ENCODE data around the gene DISC1. TPM values are rescaled to one million over a fixed set of nuclear protein-coding genes. Genes with fewer than 3 reads are reported as not detected.

The DISC1 gene
- polyA plus RNA-seq, 3 donors: 5.5 to 14.7 (median 5.8) TPM

GRCh38 chr1:231686384-231686783, 59.8 kb downstream of the DISC1 start:
- H3K4me1 ChIP-seq (ENCODE audit: control insufficient read depth in 1 of 2, insufficient read depth in 2 of 2, low read length in 2 of 2): peaks cover 10 to 12% of the 10 kb centered on the region in 2 donors
- WGBS (ENCODE audit: insufficient coverage): 98% methylated on average over 4 of the region's 4 CpGs
- peaks cover 19 to 34% of the 10 kb centered on the region in 2 donors for H3K36me3 Mint-ChIP-seq
- no peaks in the 10 kb centered on the region for H3K27me3 ChIP-seq (ENCODE audit: control insufficient read depth in 2 of 2, insufficient read depth in 2 of 2, low read length in 2 of 2)
- peaks cover 74% of the 10 kb centered on the region for H4K20me1 ChIP-seq (ENCODE audit: insufficient read depth, low read length)
- no peak overlapping the region for H3K27ac ChIP-seq (ENCODE audit: low read depth in 1 of 2, low read length in 2 of 2)
- no peak overlapping the region for H3K9ac ChIP-seq (ENCODE audit: insufficient read depth, low read length, poor library complexity, severe bottlenecking)
- peaks cover 10 to 25% (median 22%) of the 10 kb centered on the region in 7 donors for H3K9me3 Mint-ChIP-seq
- H3K4me2 ChIP-seq (replicated peaks; ENCODE audit: extremely low read depth, low read length, poor library complexity, severe bottlenecking): no peak overlapping the region
- H3K4me1 Mint-ChIP-seq: peaks cover 25% of the 10 kb centered on the region
- no peak for DNase-seq
- TF ChIP-seq CTCF (IDR thresholded peaks at IDR 0.05): no peak
- H3K79me2 ChIP-seq (ENCODE audit: insufficient read depth, low read length): peaks cover 54% of the 10 kb centered on the region
- H3K4me3 ChIP-seq (replicated peaks in 1 of 3; ENCODE audit: low read depth in 2 of 3, low read length in 3 of 3): no peak overlapping the region
- peaks cover 11 to 23% of the 10 kb centered on the region in 2 donors for H3K9me3 ChIP-seq (replicated peaks in 1 of 2; ENCODE audit: control insufficient read depth in 1 of 2, insufficient read depth in 1 of 2, low read length in 2 of 2)
- H3K4me3 Mint-ChIP-seq: no peak overlapping the region
- H3K27ac Mint-ChIP-seq: no peak overlapping the region
- H3K36me3 ChIP-seq (replicated peaks in 1 of 2; ENCODE audit: control insufficient read depth in 1 of 2, insufficient read depth in 2 of 2, low read length in 2 of 2): peaks cover 0 to 29% of the 10 kb centered on the region in 2 donors
- intact Hi-C loops (cut with micrococcal nuclease): no loop called here
- H3K27me3 Mint-ChIP-seq (ENCODE audit: low read depth in 3 of 3): peaks cover 0 to 2% (median 0%) of the 10 kb centered on the region in 3 donors
- H2AFZ ChIP-seq (ENCODE audit: insufficient read depth, low read depth, low read length, poor library complexity, severe bottlenecking): no peak overlapping the region

- no peak overlapping the region for H3K27ac ChIP-seq (ENCODE audit: low read depth in 1 of 2, low read length in 2 of 2)
- no peak for DNase-seq
- H3K36me3 ChIP-seq (replicated peaks in 1 of 2; ENCODE audit: control insufficient read depth in 1 of 2, insufficient read depth in 2 of 2, low read length in 2 of 2): peaks cover 5 to 32% of the 10 kb centered on the region in 2 donors
- Mint-ChIP-seq H3K36me3 (peaks cover 26 to 30% of the 10 kb centered on the region in 2 donors), H3K9me3 (peaks cover 10 to 25% (median 22%) of the 10 kb centered on the region in 7 donors), H3K4me3 (no peak overlapping the region), H3K27ac (no peak overlapping the region), H3K4me1 (peaks cover 15% of the 10 kb centered on the region), H3K27me3 (ENCODE audit: low read depth in 3 of 3) (peaks cover 0 to 3% (median 0%) of the 10 kb centered on the region in 3 donors)
- peaks cover 72% of the 10 kb centered on the region for H3K79me2 ChIP-seq (ENCODE audit: insufficient read depth, low read length)
- H4K20me1 ChIP-seq (ENCODE audit: insufficient read depth, low read length): peaks cover 76% of the 10 kb centered on the region
- peaks cover 11 to 23% of the 10 kb centered on the region in 2 donors for H3K9me3 ChIP-seq (replicated peaks in 1 of 2; ENCODE audit: control insufficient read depth in 1 of 2, insufficient read depth in 1 of 2, low read length in 2 of 2)
- peaks cover 10 to 12% of the 10 kb centered on the region in 2 donors for H3K4me1 ChIP-seq (ENCODE audit: control insufficient read depth in 1 of 2, insufficient read depth in 2 of 2, low read length in 2 of 2)
- whole genome bisulfite sequencing (ENCODE audit: insufficient coverage): 100% methylated on average over 4 of the region's 4 CpGs
- no peak overlapping the region for H3K9ac ChIP-seq (ENCODE audit: insufficient read depth, low read length, poor library complexity, severe bottlenecking)
- TF ChIP-seq CTCF (IDR thresholded peaks at IDR 0.05): no peak
- intact Hi-C loops (cut with micrococcal nuclease): no loop called here
- H3K27me3 ChIP-seq (ENCODE audit: control insufficient read depth in 2 of 2, insufficient read depth in 2 of 2, low read length in 2 of 2): no peaks in the 10 kb centered on the region
- H3K4me3 ChIP-seq (replicated peaks in 1 of 3; ENCODE audit: low read depth in 2 of 3, low read length in 3 of 3): no peak overlapping the region
- no peak overlapping the region for H2AFZ ChIP-seq (ENCODE audit: insufficient read depth, low read depth, low read length, poor library complexity, severe bottlenecking)
- H3K4me2 ChIP-seq (replicated peaks; ENCODE audit: extremely low read depth, low read length, poor library complexity, severe bottlenecking): no peak overlapping the region
Observed at GRCh38 chr1:231688989-231689388, 62.4 kb downstream of the DISC1 start.

All from CD14-positive monocyte (primary cell).